SK-N-SH (cell line): ENCODE results near the gene ANO2. TPM values are rescaled to one million over a fixed set of nuclear protein-coding genes. Genes with fewer than 3 reads are reported as not detected.

Experiments used
- CTCF ChIA-PET: fragments of 300-600, 350-600 bp; formaldehyde crosslinking; extraction: SDS; loops from one replicate; lab custom pipeline; 2021; lab: Yijun Ruan, JAX
- POLR2A ChIA-PET: fragments of 350-600 bp; sonication (Branson Sonifier 250); formaldehyde crosslinking; extraction: SDS; loops from one replicate; lab custom pipeline; 2020; ENCODE audit warnings: antibody characterized with exemption, inconsistent platforms; lab: Yijun Ruan, JAX
- DNase-seq: peaks from one replicate; pipeline ENCODE4 v3.0.0; 2012
- H2AFZ ChIP-seq: fragments of 200-600 bp; sonication (generic); 2 replicates; pipeline ENCODE4 v1.8.1; 2016; ENCODE audit warnings: antibody characterized with exemption, mild to moderate bottlenecking, low read depth
- H3F3A ChIP-seq: fragments of 200-600 bp; sonication (generic); replicated peaks from 2 replicates; pipeline ENCODE3; 2016; ENCODE audit warnings: antibody characterized with exemption, mild to moderate bottlenecking; ENCODE audit not compliant: insufficient read depth
- H3K27ac ChIP-seq, 2 experiments: fragments of 200-500 bp in 1 of 2; fragments of 200-600 bp in 1 of 2; sonication (Bioruptor generic) in 1 of 2; sonication (generic), shearing (Covaris generic) in 1 of 2; 2 replicates each; pipeline versions ENCODE4 v1.5.1 to v1.6.1; 2014 to 2016; ENCODE audit warnings: low read depth in 2 of 2, inconsistent platforms in 1 of 2, low read length in 1 of 2, mild to moderate bottlenecking in 1 of 2, mixed read lengths in 1 of 2
- H3K27me3 ChIP-seq: fragments of 200-600 bp; sonication (generic), shearing (Covaris generic); 2 replicates; pipeline ENCODE4 v1.6.1; 2016; ENCODE audit warnings: mixed run types; ENCODE audit not compliant: insufficient read depth
- H3K36me3 ChIP-seq, 2 experiments: fragments of 200-500 bp in 1 of 2; fragments of 200-600 bp in 1 of 2; sonication (Bioruptor generic) in 1 of 2; sonication (generic) in 1 of 2; replicated peaks in 1 of 2; 2 replicates each; pipeline versions ENCODE3 to v1.5.1; 2014 to 2016; ENCODE audit warnings: low read length in 1 of 2, mild to moderate bottlenecking in 1 of 2; ENCODE audit not compliant: insufficient read depth in 2 of 2, control insufficient read depth in 1 of 2
- H3K4me1 ChIP-seq, 2 experiments: fragments of 200-500 bp in 1 of 2; fragments of 200-600 bp in 1 of 2; sonication (Bioruptor generic) in 1 of 2; sonication (generic), shearing (Covaris generic) in 1 of 2; 2 replicates each; pipeline versions ENCODE4 v1.5.1 to v1.6.1; 2014 to 2016; ENCODE audit warnings: low read depth in 1 of 2, low read length in 1 of 2, mixed run types in 1 of 2; ENCODE audit not compliant: insufficient read depth in 2 of 2, control insufficient read depth in 1 of 2
- H3K4me2 ChIP-seq: fragments of 200-600 bp; sonication (generic), shearing (Covaris generic); 2 replicates; pipeline ENCODE4 v1.6.1; 2017; ENCODE audit warnings: mixed run types
- H3K4me3 ChIP-seq, 2 experiments: fragments of 200-500 bp in 1 of 2; fragments of 200-600 bp in 1 of 2; sonication (Bioruptor generic) in 1 of 2; sonication (generic), shearing (Covaris generic) in 1 of 2; 2 replicates each; pipeline versions ENCODE4 v1.5.1 to v1.8.1; 2014 to 2016; ENCODE audit warnings: low read depth in 2 of 2, inconsistent platforms in 1 of 2, low read length in 1 of 2, mild to moderate bottlenecking in 1 of 2, mixed read lengths in 1 of 2, moderate library complexity in 1 of 2
- H3K79me2 ChIP-seq: fragments of 200-600 bp; sonication (generic); 2 replicates; pipeline ENCODE4 v1.8.1; 2017; ENCODE audit warnings: mild to moderate bottlenecking; ENCODE audit not compliant: insufficient read depth
- H3K9ac ChIP-seq: fragments of 200-600 bp; sonication (generic); 2 replicates; pipeline ENCODE4 v1.6.1; 2017; ENCODE audit warnings: mixed run types
- H3K9me2 ChIP-seq: fragments of 200-600 bp; sonication (generic); 2 replicates; pipeline ENCODE4 v1.6.1; 2017; ENCODE audit warnings: mixed run types
- H3K9me3 ChIP-seq: fragments of 200-600 bp; sonication (generic); 2 replicates; pipeline ENCODE4 v1.6.1; 2017; ENCODE audit warnings: mixed run types, mild to moderate bottlenecking, moderate library complexity
- H4K20me1 ChIP-seq: fragments of 200-600 bp; sonication (generic); 2 replicates; pipeline ENCODE4 v1.6.1; 2017; ENCODE audit warnings: mild to moderate bottlenecking, mixed run types; ENCODE audit not compliant: insufficient read depth
- CHD2 ChIP-seq: fragments of 150-350 bp; IDR thresholded peaks from 2 replicates; pipeline ENCODE4 v1.6.1; 2018; ENCODE audit warnings: low read length; ENCODE audit not compliant: partially characterized antibody
- ELF1 ChIP-seq: IDR thresholded peaks from 2 replicates; pipeline ENCODE4 v1.4.0; 2012
- FOSL2 ChIP-seq: IDR thresholded peaks from 2 replicates; pipeline ENCODE4 v1.4.0; 2012; ENCODE audit warnings: low read depth, mild to moderate bottlenecking, moderate library complexity, borderline replicate concordance
- FOXM1 ChIP-seq: IDR thresholded peaks from 2 replicates; pipeline ENCODE4 v1.4.0; 2012; ENCODE audit warnings: low read depth, mild to moderate bottlenecking
- GABPA ChIP-seq: IDR thresholded peaks from 2 replicates; pipeline ENCODE4 v1.4.0; 2012; ENCODE audit warnings: low read depth, mild to moderate bottlenecking
- GATA2 ChIP-seq: sonication (generic); formaldehyde crosslinking; IDR thresholded peaks from 2 replicates; pipeline ENCODE4 v1.5.0; 2020; ENCODE audit warnings: mild to moderate bottlenecking, missing genetic modification reagents
- IRF3 ChIP-seq: fragments of 150-350 bp; IDR thresholded peaks from 2 replicates; pipeline ENCODE4 v1.6.1; 2016; ENCODE audit warnings: mild to moderate bottlenecking, low read depth, low read length
- MXI1 ChIP-seq: IDR thresholded peaks from 2 replicates; pipeline ENCODE4 v1.6.1; 2012; ENCODE audit warnings: mild to moderate bottlenecking, low read depth, low read length, improper control_type of control experiment
- RAD21 ChIP-seq: IDR thresholded peaks from 2 replicates; pipeline ENCODE4 v1.6.1; 2012; ENCODE audit warnings: mild to moderate bottlenecking, low read length
- RFX5 ChIP-seq: IDR thresholded peaks from 2 replicates; pipeline ENCODE4 v1.6.1; 2012; ENCODE audit warnings: mild to moderate bottlenecking, improper control_type of control experiment, low read length
- RXRA ChIP-seq: IDR thresholded peaks from 2 replicates; pipeline ENCODE4 v1.4.0; 2012; ENCODE audit warnings: low read depth, mild to moderate bottlenecking, borderline replicate concordance
- SIN3A ChIP-seq: IDR thresholded peaks from 2 replicates; pipeline ENCODE4 v1.6.1; 2012; ENCODE audit warnings: low read depth, mild to moderate bottlenecking, low read length, moderate library complexity, borderline replicate concordance
- SMC3 ChIP-seq: IDR thresholded peaks from 2 replicates; pipeline ENCODE4 v1.6.1; 2012; ENCODE audit warnings: low read depth, low read length, improper control_type of control experiment
- TAF1 ChIP-seq: IDR thresholded peaks from 2 replicates; pipeline ENCODE4 v1.6.1; 2012; ENCODE audit warnings: low read depth, mild to moderate bottlenecking, low read length, moderate library complexity, borderline replicate concordance
- TCF12 ChIP-seq: IDR thresholded peaks from 2 replicates; pipeline ENCODE4 v1.4.0; 2012
- TEAD4 ChIP-seq: IDR thresholded peaks from 2 replicates; pipeline ENCODE4 v1.4.0; 2012; ENCODE audit warnings: mild to moderate bottlenecking, borderline replicate concordance; ENCODE audit not compliant: insufficient read depth
- YY1 ChIP-seq: IDR thresholded peaks from 2 replicates; pipeline ENCODE4 v1.4.0; 2012; ENCODE audit warnings: low read depth, mild to moderate bottlenecking
- ZBTB33 ChIP-seq: IDR thresholded peaks from 2 replicates; pipeline ENCODE4 v1.4.0; 2012; ENCODE audit warnings: low read depth, borderline replicate concordance
- WGBS: methylation state at CpG from one replicate; pipeline ENCODE4 v1.1.6; 2017; ENCODE audit warnings: low lambda C conversion rate; 5-methylcytosine and 5-hydroxymethylcytosine counted together
- polyA plus RNA-seq, 3 experiments: library from polyadenylated mRNA; depleted of rRNA; stranded (reverse); fragments of >200 nt; gene quantifications; 2 replicates each; pipeline ENCODE4 v1.2.3, GENCODE V29; 2012

ANO2 gene
- polyA plus RNA-seq, 1 of the 3 experiments (the other 2 are of a cell fraction), result not detected

- no peaks in the 10 kb centered on the region for H3K79me2 ChIP-seq
- H3K36me3 ChIP-seq, result no peaks in the 10 kb centered on the region
- no peak overlapping the region for H2AFZ ChIP-seq
- no peaks in the 10 kb centered on the region for H3K9me3 ChIP-seq
- no peak overlapping the region for H3K4me3 ChIP-seq
- H3K4me2 ChIP-seq, result no peak overlapping the region
- no peaks in the 10 kb centered on the region for H4K20me1 ChIP-seq
- H3F3A ChIP-seq, result no peaks in the 10 kb centered on the region
- no peak overlapping the region for H3K27ac ChIP-seq
- peaks cover 27% of the 10 kb centered on the region for H3K27me3 ChIP-seq
- H3K9ac ChIP-seq, result no peak overlapping the region
- CTCF ChIA-PET, result interaction anchor here (0.6 kb wide), 1 partner anchor 9 kb away, joined by 3 read pairs; no protein-coding TSS in a partner anchor
- H3K9me2 ChIP-seq, result no peaks in the 10 kb centered on the region
- TF ChIP-seq FOSL2 (no peak), ZBTB33 (no peak), GATA2 (CRISPR knock-in tag) (no peak), RAD21 (no peak), TAF1 (no peak), FOXM1 (no peak), YY1 (no peak), RFX5 (no peak), MXI1 (no peak)
- POLR2A ChIA-PET, result no interaction called here
- no peaks in the 10 kb centered on the region for H3K4me1 ChIP-seq
- no peak for DNase-seq
- WGBS, result 4% methylated on average over 4 of the region's 4 CpGs
Observed at GRCh38 chr12:5599378-5599777, 345.7 kb downstream of the ANO2 start.

DNA sequence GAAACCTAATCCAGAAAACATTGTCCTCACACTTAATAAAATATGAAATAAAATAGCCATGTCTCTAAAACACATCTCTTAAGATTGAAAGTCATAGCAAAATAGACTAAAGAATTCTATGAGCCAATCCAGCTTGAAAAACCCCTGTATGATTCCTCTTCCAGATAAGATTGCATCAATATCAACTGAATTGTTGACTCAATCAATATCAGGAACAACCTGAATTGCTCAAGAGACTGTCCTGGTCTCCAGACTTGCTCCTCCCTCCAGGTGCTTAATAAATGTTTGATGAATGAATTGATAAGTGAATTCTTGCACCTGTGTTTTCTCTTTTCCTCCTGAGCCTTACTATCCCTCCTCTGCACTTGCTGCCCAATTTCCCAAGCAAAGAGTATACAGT, 351.1 kb downstream of the ANO2 start:
- CTCF ChIA-PET, result no interaction called here
- Histone ChIP-seq H3K27me3 (peaks cover 35% of the 10 kb centered on the region; the same call in 1 of the 2 replicates), H3F3A (no peaks in the 10 kb centered on the region), H3K27ac (no peak overlapping the region), H3K9me3 (no peaks in the 10 kb centered on the region), H3K9me2 (no peaks in the 10 kb centered on the region), H3K4me1 (no peaks in the 10 kb centered on the region), H3K4me2 (no peak overlapping the region), H3K79me2 (no peaks in the 10 kb centered on the region), H3K36me3 (no peaks in the 10 kb centered on the region), H3K9ac (no peak overlapping the region), H3K4me3 (no peak overlapping the region), H2AFZ (no peak overlapping the region), H4K20me1 (no peaks in the 10 kb centered on the region)
- POLR2A ChIA-PET, result no interaction called here
- no peak for TF ChIP-seq TCF12
- no peak for TF ChIP-seq TEAD4
- no peak for TF ChIP-seq RFX5
- TF ChIP-seq CHD2, result no peak
- no peak for TF ChIP-seq ELF1
- TF ChIP-seq RXRA, result no peak
- no peak for TF ChIP-seq SMC3
- no peak for TF ChIP-seq GATA2 (CRISPR knock-in tag)
- no peak for TF ChIP-seq TAF1
- no peak for TF ChIP-seq IRF3
- TF ChIP-seq MXI1, result no peak
- TF ChIP-seq YY1, result no peak
- no peak for TF ChIP-seq FOSL2
- no peak for TF ChIP-seq GABPA
- no peak for TF ChIP-seq SIN3A
- no peak for DNase-seq
